Mucosa of descending colon (tissue), 3 donors: ENCODE results near the gene SCTR. TPM values are rescaled to one million over a fixed set of nuclear protein-coding genes. Genes with fewer than 3 reads are reported as not detected.
A peak's percentile ranks its signal among the peaks of the same experiment; 100 is the strongest.

Source experiments
- ATAC-seq: fragments of 200-7000 bp; cut with Tn5 transposase; one replicate; pipeline ENCODE4 v1.9.1; 2020; ENCODE audit warnings: mild to moderate bottlenecking, moderate library complexity
- DNase-seq, 3 donors: peaks; one replicate each; pipeline ENCODE4 v3.0.0-alpha.2; 2020
- H3K36me3 ChIP-seq: fragments of 200-600 bp; one replicate; pipeline ENCODE4 v1.8.0; 2021; ENCODE audit warnings: low read depth, mild to moderate bottlenecking
- H3K4me1 ChIP-seq: fragments of 200-600 bp; one replicate; pipeline ENCODE4 v1.8.0; 2021; ENCODE audit warnings: low read depth, mild to moderate bottlenecking
- H3K4me3 ChIP-seq: fragments of 200-600 bp; one replicate; pipeline ENCODE4 v1.8.0; 2021; ENCODE audit warnings: mild to moderate bottlenecking
- H3K9me3 ChIP-seq: fragments of 200-600 bp; one replicate; pipeline ENCODE4 v1.8.0; 2021; ENCODE audit warnings: mild to moderate bottlenecking
- CTCF ChIP-seq: fragments of 200-600 bp; IDR thresholded peaks from one replicate; pipeline ENCODE4 v1.8.0; 2022; ENCODE audit warnings: antibody characterized with exemption, mild to moderate bottlenecking
- intact Hi-C, 2 donors: fragments of 100-400 bp; cut with DNase I in 1 of 2; cut with micrococcal nuclease in 1 of 2; formaldehyde crosslinking; loops; one replicate each; pipeline versions ENCODE4 v1.11.0 to v1.11.1; 2022; cut with DNase I, micrococcal nuclease
- total RNA-seq, 3 donors: library from RNA; stranded (reverse); fragmentation: NEBNext Ultra II Directional in 2 of 3; extraction: Animal tissue kit (Norgen Biotek cat#: 25700) in 2 of 3; gene quantifications; one replicate each; pipeline versions ENCODE4 v1.2.1 to v1.2.4, GENCODE V29; 2021 to 2023
- donor health status: DM: no; HTN: no; CAD: no; lungs with moderate emphysema.
- donor health status: DM: no; HTN: no; CAD: no.
- donor health status: DM: no; HTN: yes; CAD: no.

The SCTR gene
- total RNA-seq, 3 donors from 2014 or later: 0.25 to 0.32 TPM; not detected in 1

GRCh38 chr2:119490653-119491195 lies 33.6 kb downstream of the SCTR start:
- TF ChIP-seq CTCF: no peak
- Histone ChIP-seq H3K36me3 (no peaks in the 10 kb centered on the region), H3K4me3 (no peak overlapping the region), H3K9me3 (no peaks in the 10 kb centered on the region), H3K4me1 (peaks cover 10% of the 10 kb centered on the region)
- DNase-seq (no peak), ATAC-seq (no peak)
- intact Hi-C loops: no loop called here

GRCh38 chr2:119490106-119490505 lies 34.2 kb downstream of the SCTR start:
- H3K4me1 ChIP-seq: peaks cover 10% of the 10 kb centered on the region

GRCh38 chr2:119489232-119489952 lies 34.9 kb downstream of the SCTR start:
- TF ChIP-seq CTCF: no peak
- DNase-seq: peak in 2 of 3 donors; percentile 61 to 67
- Histone ChIP-seq H3K4me3 (no peak overlapping the region), H3K36me3 (no peaks in the 10 kb centered on the region), H3K9me3 (no peaks in the 10 kb centered on the region), H3K4me1 (peaks cover 10% of the 10 kb centered on the region)
- intact Hi-C loops: no loop called here
- peak; percentile 65 for ATAC-seq

More at GRCh38 chr2:119490106-119490505, 34.2 kb downstream of the SCTR start:
- no peak for ATAC-seq
- Histone ChIP-seq H3K36me3 (no peaks in the 10 kb centered on the region), H3K4me3 (no peak overlapping the region), H3K9me3 (no peaks in the 10 kb centered on the region)
- intact Hi-C loops: no loop called here
- peak in 1 of 3 donors; percentile 28 for DNase-seq
- TF ChIP-seq CTCF: no peak

- peaks cover 10% of the 10 kb centered on the region for H3K4me1 ChIP-seq
- ATAC-seq: peak; percentile 4
- H3K9me3 ChIP-seq: no peaks in the 10 kb centered on the region
- intact Hi-C loops: no loop called here
- TF ChIP-seq CTCF: no peak
- H3K4me3 ChIP-seq: no peak overlapping the region
- DNase-seq: no peak
- no peaks in the 10 kb centered on the region for H3K36me3 ChIP-seq
Measured at GRCh38 chr2:119488245-119489214, 35.8 kb downstream of the SCTR start.

- ATAC-seq: peak; percentile 92
- Histone ChIP-seq H3K4me3 (no peak overlapping the region), H3K9me3 (no peaks in the 10 kb centered on the region), H3K4me1 (peaks cover 10% of the 10 kb centered on the region), H3K36me3 (no peaks in the 10 kb centered on the region)
- DNase-seq: peak; percentile 80 to 85 (median 82)
- intact Hi-C loops: no loop called here
- no peak for TF ChIP-seq CTCF
Measured at GRCh38 chr2:119487434-119488244, 36.6 kb downstream of the SCTR start.
